ENCODE data around the gene CTDSP2.
"Not testable (repeated sequence)": the region's sequence is repeated elsewhere in the genome, so short reads cannot be mapped to it uniquely, and the experiment has no call there.

Gene CTDSP2, protein sequence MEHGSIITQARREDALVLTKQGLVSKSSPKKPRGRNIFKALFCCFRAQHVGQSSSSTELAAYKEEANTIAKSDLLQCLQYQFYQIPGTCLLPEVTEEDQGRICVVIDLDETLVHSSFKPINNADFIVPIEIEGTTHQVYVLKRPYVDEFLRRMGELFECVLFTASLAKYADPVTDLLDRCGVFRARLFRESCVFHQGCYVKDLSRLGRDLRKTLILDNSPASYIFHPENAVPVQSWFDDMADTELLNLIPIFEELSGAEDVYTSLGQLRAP

DNA sequence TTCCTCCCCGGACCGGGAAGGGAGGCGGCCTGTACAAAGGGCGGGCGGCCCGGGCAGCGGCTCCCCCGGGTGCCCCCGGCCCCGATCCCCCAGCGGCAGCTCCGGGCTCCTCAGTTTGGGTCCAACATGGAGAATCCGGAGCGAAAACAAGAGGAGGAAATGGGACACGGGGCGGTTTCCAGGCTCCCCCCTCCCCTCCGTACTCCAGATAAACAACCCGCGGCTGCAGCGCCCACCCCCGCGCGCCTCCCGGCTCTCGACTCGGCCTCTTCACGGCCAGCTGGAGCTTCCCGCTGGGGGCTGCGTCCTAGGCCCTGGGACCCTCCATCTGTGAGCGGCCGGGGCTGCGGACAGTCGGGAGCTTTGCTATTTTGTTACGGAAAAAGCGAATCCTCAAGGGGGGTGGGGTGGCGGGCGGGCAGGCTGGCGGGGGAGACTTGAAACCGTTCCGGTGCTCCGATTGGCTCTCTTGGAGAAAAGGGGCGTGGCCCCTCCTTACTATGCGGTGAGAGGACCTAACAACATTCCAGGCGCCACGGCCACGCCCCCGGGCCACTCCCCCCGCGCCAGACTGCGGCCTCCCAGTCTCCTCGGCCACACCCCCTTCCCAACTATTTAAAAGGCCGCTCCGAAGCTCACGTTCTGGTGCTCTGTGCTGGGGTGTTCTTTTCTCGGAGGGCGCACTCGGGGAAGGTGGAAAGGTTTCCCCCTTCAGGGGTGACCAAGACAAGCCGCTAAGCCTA lies at the start of gene CTDSP2:
Gene CTDSP2, minus strand, starts transcription at position 153 of the 743 bp plus-strand sequence. CDS start 294 bp downstream, outside the sequence.
- peak; percentile 62 for DNase-seq (ENCODE audit: low read depth, low spot score)

DNA sequence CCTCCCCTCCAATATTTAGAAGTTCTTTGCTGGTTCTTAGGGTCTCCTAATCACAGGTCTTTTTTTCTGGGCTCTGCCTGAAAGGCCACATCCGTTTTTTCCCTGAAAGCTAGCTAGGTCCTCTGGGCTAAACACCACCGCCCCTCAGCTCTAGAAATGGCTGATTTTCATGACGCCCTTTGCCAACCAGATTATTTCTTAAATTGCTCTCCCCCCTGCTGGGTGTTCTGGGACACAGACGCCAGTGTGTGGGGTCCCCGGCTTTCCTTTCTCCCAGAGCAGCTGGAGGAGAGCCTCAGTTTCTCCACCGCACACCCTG lies 49.5 kb upstream of the CTDSP2 start:
- DNase-seq (ENCODE audit: low read depth, low spot score) = no peak

DNA sequence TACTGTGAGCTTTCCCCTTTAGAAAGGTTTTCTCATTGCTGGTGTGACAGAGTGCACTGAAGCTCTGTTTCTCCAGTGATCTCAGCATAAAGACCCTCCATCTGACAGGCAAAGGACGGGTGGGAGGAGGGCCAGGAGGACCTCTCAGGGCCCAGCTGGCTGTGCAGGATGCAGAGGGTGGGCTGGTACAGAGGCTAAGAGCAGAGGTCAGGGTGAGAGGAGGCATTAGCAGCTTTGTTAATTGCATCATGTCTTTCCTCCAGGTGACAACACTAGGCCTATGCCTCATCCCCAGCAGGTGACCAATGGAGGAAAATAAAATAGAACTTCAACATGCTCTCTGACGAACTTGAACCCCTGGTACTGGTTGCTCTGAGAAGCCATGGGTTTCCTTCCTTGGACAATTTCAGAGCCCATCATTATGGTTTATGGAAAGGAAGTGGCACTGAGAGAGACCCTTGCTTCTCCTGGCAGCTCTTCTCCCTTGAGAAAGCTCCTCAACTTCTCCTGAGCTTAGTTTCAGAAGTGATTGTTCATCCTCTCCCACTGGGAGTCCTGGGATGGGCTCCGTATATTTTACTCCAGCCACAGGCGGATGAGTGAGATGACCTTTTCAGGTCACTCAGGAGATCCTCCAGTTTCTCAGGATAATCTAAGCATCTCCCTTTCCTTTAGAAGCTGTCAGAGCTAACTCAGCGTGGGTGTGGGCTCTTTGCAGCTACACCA lies 49.0 kb upstream of the CTDSP2 start:
- no peak for DNase-seq (ENCODE audit: low read depth, low spot score)

DNA sequence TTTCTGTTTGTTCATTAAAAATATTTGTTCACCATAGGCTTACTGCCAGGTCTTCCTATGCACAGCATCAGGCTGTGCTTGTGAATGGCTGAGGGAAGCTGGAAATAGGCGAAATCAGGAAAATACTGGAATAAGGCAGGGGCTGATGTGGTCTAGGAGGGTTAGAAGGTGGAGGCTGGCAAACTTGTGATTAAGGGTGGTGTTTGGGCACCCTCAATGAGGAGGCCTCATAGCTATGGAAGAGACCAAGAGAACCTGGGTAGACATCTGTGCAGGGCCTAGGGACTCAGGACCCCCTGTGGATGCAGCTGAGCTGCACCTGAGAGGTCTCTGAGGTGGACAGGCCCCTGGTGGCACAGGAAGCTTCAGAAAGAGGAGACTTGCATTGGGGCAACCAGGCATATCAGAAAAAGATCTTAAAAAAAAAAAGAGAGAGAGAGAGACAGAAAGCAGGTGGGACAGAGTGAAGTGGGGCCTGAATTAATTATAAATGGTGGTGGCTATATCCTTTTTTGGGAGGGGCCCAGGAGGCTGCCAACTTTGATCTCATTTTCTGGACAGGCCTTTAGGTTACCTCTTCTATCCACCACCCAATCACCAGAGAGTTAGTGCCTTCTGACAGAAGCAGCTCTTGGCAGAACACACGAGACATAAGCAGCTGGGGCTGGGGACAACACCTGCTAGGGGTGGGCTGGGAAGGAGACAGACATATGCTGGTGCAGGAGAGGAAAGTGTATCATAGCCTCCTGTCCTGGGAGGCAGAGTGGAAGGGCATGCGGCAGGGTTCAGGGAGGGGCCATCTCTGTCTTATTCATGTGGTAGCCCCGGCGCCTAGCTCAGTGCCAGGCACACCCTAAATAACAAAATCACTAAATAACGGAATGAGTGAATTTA lies 48.1 kb upstream of the CTDSP2 start:
- DNase-seq (ENCODE audit: low read depth, low spot score) = no peak

DNA sequence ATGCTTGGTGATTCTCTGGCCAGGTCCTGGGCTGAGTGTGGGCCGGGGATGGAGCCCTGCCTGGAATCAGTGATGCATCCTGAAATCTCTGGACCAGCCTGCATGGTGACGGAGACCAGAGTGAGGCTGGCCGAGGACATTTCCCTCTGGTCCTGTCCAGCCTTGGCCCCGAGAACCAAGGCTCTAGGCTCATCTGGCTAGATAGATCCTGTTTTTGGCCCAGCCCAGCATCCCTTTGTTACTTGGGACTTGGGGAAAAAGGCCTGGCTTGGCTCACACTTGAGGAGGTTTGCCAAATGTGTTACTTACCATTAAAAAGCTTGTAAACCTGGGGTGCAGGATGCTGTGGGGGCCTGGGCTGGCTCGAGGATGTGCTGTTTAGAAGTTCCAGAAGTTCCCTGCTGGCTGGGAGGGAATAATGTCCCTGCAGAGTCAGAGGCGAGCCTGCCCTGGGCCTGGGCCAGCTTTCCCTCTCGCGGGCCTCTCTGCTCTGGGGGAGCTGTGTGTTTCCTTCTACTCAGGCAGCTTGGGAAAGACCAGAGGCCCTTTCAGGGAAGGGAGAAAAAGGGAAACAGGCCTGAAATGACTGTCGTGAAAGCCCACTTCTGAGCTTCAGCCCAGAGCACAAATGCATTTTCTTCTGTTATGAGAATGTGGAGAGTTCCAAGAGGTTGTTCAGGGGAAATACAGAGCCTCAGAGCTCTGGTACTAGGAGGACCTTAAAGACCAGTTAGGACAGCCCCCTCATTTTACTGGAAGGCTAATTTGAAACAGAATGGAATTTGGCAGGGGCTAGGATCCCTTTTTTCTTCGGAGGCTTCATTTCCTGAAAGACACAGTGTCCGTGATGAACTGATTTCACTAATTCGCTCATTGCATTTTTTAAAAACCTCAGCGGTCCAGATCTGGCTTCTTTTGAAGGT lies 47.2 kb upstream of the CTDSP2 start:
- DNase-seq (ENCODE audit: low read depth, low spot score) = no peak

DNA sequence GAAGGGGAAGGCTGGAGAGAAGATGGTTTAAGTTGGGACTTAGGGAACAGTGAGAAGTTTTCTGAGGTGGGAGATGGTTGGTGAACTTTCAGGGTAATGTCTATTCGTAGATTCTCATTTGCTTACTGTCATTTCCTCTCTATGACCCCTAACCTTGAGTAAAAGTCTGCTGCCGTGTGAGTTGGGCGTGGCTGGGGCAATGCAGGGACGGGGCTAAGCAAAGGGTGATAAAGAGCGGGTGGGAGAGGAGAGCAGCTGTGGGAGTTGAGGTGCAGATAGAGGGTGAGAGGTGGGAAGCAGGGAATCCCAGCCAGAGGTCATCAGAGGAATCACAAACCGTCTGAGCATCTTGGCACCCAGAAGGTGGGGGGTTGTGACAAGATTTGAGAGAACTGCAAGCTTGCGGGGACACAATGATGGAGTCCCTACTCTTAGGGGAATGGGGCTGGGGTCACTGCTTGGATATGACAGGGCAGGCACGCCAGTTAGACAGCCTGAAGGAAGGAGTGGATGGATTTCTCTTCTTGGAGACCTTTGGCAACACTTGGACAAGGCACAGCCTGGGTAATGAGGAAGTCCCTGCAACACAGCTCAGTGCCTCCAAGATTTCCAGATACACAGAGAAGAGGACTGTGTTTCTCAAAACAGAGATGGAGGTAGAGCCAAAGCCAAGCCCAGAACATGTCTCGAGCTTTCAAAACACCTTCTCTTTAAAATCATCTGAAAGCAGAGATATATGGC lies 45.9 kb upstream of the CTDSP2 start:
- no peak for DNase-seq (ENCODE audit: low read depth, low spot score)

DNA sequence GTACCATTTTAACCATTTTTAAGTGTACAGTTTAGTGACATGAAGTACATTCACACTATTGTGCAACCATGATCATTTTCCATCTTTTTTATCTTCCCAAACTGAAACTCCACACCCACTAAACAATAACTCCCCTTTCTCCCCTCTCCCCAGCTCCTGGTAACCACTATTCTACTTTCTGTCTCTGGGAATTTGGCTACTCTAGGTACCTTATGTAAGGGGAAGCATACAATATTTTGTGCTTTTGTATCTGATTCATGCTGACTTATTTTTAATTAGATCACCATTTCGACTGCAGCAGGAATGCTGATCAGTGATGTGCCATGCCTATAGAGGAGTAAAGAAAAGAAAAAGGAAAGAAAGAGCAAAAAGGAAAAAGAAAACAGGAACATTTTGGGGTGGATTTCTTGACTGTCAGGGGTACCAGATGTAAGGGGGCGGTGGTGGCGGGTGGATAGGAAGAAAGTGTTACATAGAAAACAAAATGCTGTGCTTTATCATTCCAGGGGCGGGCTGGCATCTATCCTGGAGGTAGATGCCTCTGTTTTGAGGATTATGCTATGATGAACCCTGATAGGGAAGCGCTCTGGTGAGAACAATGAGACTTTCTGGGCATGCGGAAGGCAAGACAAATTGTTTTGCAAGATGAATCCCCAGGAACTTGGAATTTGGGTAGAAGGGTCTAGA lies 45.2 kb upstream of the CTDSP2 start:
- no peak for DNase-seq (ENCODE audit: low read depth, low spot score)

DNA sequence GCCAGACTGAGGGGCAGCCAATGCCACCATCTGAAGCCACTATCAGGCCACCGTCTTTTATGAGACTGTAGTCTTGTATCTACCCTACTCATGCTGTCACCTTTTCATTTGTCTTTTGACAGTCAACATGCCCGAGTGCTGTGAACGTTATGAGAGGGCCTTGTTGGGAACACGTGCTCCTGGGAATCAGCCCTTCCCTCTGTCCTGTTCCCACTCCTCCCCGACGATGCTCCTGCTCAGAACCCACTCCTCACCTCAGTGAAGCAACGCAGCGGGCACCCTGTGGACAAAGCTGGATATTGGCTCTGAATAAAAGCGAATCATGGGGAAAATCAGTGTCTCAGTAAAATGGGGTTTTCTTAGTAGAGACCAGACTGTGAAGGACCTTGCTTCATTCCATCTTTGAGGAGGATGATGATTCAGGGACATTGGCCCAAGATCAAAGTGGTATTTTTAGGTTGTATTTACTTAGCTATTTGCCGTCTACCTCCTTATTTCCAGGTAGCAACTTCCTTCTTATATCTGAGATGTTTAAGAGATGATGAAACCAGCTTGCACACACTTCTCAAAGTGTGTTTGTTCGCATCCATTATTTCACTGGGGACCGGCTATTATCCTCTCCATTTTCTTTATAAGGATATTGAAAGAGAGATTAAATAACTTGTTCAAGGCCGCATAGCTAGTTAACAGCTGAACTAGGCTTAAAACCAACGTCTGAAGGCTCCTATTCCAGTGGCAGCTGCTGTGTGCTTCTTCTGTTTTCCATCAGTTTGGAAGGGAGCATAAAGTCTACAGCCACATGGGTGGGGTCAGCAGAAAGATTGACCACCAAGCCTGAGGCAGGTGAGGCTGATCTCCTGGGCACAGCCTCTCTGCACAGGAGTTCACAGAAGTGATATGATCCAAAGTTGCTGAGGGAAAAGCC lies 43.9 kb upstream of the CTDSP2 start:
- no peak for DNase-seq (ENCODE audit: low read depth, low spot score)

DNA sequence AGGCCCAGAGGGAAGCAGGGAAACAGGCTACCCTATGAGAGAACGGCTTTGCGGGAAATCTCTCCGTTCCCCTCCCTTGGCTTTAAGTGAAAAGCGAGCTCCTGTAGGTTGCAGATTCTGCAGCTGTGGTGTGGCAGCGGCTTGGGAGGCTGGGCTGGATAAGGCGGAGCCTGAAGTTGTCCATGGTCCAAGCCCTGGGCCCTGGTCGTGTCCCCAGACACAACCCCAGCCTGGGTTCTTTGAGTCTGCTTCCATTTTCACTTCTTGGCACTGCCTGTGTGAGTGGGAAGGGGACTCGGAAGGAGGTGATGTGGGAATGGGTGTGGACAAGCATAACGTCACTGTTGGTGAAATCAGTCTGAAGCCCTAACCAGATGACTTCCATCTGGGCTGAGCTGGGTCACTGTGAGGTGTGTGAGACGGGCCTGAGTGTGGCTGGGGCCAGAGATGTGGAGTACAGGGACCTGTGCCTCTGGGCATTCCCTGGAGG lies 43.0 kb upstream of the CTDSP2 start:
- DNase-seq (ENCODE audit: low read depth, low spot score) = no peak

DNA sequence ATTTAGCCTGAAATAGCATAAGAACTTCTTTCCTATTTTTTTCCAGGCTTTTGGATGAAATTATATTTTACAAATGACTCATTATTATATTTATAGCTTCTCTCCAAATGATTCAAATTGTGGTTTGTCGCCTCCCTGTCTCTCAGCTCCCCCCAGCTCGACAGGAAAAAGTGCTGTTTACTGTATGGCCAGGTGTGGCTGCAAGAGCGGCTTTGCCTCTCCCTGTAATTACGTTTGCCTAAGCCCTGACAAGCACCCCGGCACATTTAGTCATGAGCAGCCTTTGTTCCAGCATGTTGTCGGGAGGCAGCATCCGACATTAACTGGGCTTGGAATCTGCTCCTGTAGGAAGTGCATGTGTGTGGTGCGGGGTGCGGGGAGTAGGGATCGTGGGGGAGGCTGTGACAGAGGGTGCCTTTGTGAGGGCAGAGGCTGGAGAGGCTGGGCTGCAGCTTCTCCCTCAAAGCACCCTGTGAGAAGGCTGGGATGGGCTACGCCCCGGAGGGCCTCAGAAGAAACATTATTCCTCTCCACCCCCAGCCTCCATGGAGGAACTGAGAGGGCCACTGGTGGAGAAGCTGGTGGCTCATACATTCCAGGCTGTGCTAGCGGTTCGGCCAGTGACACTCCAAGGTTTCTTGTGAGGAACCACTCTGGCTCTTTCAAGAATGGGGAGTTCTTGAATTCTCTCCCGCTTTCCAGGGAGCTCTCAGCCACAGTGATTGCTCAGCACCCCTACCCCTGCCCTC lies 42.1 kb upstream of the CTDSP2 start:
- DNase-seq (ENCODE audit: low read depth, low spot score) = no peak

DNA sequence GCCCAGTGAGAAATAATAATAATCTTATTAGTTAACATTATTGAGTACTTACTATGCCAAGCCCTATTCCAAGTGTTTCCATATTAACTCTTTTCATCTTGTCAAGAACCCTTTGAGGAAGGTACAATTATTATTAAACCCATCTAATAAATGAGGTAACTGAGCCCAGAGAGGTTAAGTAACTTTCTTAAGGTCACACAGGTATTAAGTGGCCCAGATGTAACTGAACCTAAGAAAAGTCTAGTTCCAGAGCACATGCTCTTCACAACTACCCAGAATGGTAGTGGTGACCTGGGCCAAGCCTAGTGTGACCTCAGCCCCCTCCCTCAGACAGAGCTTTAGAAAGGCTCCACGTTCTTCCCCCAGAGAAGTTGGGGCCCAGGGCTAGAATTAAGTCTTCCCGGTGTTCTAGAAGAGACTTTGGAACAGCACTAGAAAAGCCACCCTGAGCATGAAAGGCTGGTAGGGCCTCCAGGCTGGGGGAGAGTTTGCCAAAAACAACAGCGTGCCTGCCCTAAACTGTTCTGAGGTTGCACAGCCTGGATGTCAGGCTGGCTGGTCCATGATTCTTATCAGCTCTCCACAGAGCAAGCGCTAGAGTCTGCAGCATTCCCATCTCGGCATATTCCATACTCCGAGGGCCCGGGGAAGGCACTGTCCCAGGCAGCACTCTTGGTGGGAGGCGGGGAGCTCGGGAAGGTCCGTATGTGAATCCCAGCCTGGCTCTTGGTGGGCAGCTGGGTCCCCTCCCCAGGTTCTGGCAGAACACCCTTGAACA lies 41.3 kb upstream of the CTDSP2 start:
- DNase-seq (ENCODE audit: low read depth, low spot score) = no peak

DNA sequence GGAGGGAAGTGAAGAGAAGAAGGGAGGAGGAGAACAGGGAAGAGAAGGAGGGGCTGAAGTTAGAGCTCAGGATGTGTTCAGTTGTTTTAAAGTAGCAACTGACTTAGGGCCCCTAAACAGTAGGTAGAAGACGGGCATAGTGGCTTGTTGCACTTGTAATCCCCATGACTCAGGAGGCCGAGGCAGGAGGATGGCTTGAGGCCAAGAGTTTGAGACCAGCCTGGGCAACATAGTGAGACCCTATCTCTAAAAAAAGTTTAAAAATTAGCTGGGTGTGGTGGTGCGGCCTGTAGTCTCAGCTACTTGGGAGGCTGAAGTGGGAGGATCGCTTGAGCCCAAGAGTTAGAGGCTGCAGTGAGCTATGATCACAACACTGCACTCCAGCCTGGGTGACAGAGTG lies 40.4 kb upstream of the CTDSP2 start:
- not testable (repeated sequence) for DNase-seq (ENCODE audit: low read depth, low spot score)

DNA sequence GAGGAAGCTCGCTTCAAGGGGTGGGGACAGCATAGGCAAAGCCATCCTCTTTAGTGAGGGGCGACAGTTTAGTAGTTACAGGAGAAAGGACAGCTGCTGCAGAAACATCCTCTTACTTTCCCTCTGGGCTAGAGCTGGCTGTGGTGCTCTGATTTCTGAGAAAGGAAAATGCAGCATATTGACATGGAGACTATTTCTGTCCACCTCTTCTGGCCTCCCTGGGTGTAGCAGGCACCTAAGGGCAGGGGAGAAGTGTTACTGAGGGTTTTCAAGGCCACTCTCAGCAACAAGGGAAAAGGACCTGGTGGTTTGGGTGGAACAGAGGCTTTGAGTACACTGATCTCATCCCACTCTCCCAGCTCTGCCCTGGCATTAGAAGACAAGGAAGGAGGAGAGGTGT lies 40.0 kb upstream of the CTDSP2 start:
- no peak for DNase-seq (ENCODE audit: low read depth, low spot score)

DNA sequence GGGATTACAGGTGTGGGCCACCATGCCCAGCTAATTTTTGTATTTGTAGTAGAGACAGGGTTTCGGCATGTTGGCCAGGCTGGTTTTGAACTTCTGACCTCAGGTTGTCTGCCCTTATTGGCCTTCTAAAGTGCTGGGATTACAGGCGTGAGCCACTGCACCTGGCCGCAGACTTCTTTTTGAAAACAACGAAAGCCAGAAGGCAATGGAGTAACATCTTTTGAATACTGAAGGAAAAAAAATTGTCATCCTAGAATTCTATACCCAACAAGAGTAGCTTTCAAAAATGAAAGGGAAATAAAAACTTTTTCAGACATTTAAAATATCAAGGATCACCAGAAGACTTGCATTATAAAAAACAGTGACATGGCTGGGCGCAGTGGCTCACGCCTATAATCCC lies 38.7 kb upstream of the CTDSP2 start:
- DNase-seq (ENCODE audit: low read depth, low spot score) = no peak

DNA sequence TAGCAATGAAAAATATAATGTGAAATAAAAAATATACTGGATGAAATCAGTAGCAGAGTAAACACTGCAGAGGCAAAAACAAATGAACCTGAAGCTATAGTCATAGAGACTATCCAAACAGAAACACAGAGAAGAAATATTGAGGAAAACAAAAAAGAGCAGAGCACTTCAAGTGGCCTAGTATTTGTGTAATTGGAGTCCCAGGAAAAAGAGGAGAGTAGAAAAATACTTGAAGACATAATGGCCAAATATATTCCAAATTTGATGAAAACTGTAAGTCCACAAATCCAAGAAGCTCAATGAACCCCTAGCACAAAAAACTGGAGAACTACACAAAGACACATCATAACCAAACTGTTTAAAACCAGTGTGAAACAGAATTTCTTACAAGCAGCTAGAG lies 37.2 kb upstream of the CTDSP2 start:
- no peak for DNase-seq (ENCODE audit: low read depth, low spot score)

DNA sequence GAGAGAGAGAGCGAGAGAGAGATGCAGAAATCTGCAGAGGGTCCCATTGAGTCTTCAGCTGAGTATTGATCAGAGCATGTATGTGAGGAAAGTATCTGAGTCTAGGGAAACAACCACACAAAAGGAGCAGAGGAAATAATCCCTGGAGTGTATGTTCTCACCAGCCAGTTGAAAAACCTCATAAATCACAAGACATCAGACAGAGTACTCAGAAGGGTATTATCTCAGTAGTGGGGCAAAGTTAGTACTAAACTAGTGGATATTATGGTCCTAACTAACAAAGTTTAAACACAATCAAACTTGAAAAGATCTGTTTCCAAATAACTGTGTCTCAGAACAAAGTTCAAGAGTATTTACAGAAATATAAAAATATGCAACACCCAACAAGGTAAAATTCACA lies 36.5 kb upstream of the CTDSP2 start:
- DNase-seq (ENCODE audit: low read depth, low spot score) = no peak

DNA sequence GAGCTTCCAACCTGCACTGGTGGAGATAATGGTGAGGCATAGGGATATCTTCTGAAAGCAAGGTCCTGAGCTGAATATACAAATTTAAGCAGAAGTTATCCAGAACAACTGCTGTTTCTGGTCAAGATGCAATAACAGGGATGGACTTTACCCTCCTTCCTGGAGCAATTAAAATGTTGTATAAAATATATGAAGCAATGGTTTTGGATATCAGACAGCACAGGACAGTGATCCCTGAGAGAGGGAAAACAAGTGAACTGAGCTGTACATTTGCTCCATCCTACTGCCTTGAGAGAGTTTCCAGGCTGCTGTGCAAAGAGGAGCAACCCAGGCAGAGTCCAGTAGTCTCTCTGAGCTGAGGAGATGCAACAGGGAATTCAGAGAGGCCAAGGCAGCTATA lies 36.0 kb upstream of the CTDSP2 start:
- DNase-seq (ENCODE audit: low read depth, low spot score) = no peak
